Activated CD4-positive, alpha-beta T cell treated with anti-CD3 and anti-CD28 coated beads, Interleukin-2, amount 10 ng/mL, durations not matched to agents 7 days and 5 days (primary cell): Measurements from ENCODE around the gene XPC. TPM values are rescaled to one million over a fixed set of nuclear protein-coding genes. Genes with fewer than 3 reads are reported as not detected.

Experiments used
- CTCF ChIA-PET: fragments of 350-600 bp; sonication (Branson Sonifier 250); formaldehyde crosslinking; loops from one replicate; lab custom pipeline; 2021; ENCODE audit warnings: antibody characterized with exemption; lab: Charles Lee
- POLR2A ChIA-PET: fragments of 350-600 bp; sonication (Branson Sonifier 250); formaldehyde crosslinking; loops from one replicate; lab custom pipeline; 2021; ENCODE audit warnings: antibody characterized with exemption; lab: Charles Lee
- DNase-seq: peaks from one replicate; pipeline ENCODE4 v3.0.0-alpha.2; 2020
- H3K27ac Mint-ChIP-seq: one replicate; pipeline ENCODE4 v1.8.0; 2021; ENCODE audit warnings: mild to moderate bottlenecking, moderate library complexity, mixed read lengths
- H3K27me3 Mint-ChIP-seq: one replicate; pipeline ENCODE4 v1.8.0; 2021; ENCODE audit warnings: mixed read lengths
- H3K36me3 Mint-ChIP-seq: one replicate; pipeline ENCODE4 v1.8.0; 2021; ENCODE audit warnings: low read depth, mixed read lengths
- H3K4me1 Mint-ChIP-seq: one replicate; pipeline ENCODE4 v1.8.0; 2021; ENCODE audit warnings: mixed read lengths
- H3K4me3 Mint-ChIP-seq: one replicate; pipeline ENCODE4 v1.8.0; 2021; ENCODE audit warnings: mild to moderate bottlenecking, moderate library complexity, mixed read lengths
- H3K9me3 Mint-ChIP-seq: one replicate; pipeline ENCODE4 v1.8.0; 2021; ENCODE audit warnings: mixed read lengths
- total RNA-seq, 2 experiments: library from RNA; stranded (reverse); gene quantifications; one replicate each; pipeline ENCODE4 v1.2.3, GENCODE V29; 2021

The XPC gene
- total RNA-seq, 2 experiments from 2014 or later, result 41.1 to 43.0 TPM

GRCh38 chr3:14142567-14143270 is 35.7 kb downstream of the XPC start:
- CTCF ChIA-PET, result interaction anchor here (0.7 to 2.7 kb wide), 4 partner anchors 9 to 246 kb away, joined by 3 to 10 read pairs (median 4); no protein-coding TSS in a partner anchor
- Mint-ChIP-seq H3K27ac (peak overlapping the region; percentile 93), H3K27me3 (no peaks in the 10 kb centered on the region), H3K4me3 (peak overlapping the region; percentile 5), H3K9me3 (no peaks in the 10 kb centered on the region), H3K4me1 (peaks cover 43% of the 10 kb centered on the region), H3K36me3 (peaks cover 43% of the 10 kb centered on the region)
- POLR2A ChIA-PET, result no interaction called here
- DNase-seq, result peak; percentile 71

DNA sequence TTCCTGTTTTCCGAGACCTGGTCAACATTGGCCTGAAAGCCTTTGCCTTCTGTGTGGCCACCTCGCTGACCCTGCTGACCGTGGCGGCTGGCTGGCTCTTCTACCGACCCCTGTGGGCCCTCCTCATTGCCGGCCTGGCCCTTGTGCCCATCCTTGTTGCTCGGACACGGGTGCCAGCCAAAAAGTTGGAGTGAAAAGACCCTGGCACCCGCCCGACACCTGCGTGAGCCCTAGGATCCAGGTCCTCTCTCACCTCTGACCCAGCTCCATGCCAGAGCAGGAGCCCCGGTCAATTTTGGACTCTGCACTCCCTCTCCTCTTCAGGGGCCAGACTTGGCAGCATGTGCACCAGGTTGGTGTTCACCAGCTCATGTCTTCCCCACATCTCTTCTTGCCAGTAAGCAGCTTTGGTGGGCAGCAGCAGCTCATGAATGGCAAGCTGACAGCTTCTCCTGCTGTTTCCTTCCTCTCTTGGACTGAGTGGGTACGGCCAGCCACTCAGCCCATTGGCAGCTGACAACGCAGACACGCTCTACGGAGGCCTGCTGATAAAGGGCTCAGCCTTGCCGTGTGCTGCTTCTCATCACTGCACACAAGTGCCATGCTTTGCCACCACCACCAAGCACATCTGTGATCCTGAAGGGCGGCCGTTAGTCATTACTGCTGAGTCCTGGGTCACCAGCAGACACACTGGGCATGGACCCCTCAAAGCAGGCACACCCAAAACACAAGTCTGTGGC is 36.6 kb downstream of the XPC start:
- DNase-seq, result no peak
- CTCF ChIA-PET, result interaction anchor here (1.1 to 2.7 kb wide), 4 partner anchors 10 to 245 kb away, joined by 3 to 10 read pairs (median 4); no protein-coding TSS in a partner anchor
- POLR2A ChIA-PET, result no interaction called here
- peak overlapping the region; percentile 93 for H3K27ac Mint-ChIP-seq
- peaks cover 39% of the 10 kb centered on the region for H3K36me3 Mint-ChIP-seq
- H3K4me1 Mint-ChIP-seq, result peaks cover 43% of the 10 kb centered on the region
- no peak overlapping the region for H3K4me3 Mint-ChIP-seq
- no peaks in the 10 kb centered on the region for H3K9me3 Mint-ChIP-seq
- H3K27me3 Mint-ChIP-seq, result no peaks in the 10 kb centered on the region

DNA sequence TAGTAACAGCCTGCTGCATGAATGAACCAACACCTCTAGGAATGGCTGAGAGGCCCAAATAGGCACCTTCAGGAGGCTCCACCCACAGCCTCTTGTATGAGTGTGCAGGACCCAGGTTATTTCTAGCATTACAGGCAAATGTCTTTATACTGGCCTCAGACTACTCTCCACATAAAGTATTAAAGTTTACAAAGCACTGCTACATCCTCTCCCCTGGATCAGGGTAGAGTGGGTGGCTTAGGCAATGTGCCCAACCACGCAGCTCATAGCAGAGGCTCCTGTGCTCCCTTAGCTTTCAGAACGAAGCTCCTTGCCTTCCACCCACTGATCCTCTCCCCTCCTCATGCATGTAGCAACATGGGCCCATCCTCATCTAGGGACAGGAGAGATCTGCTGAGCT is 37.3 kb downstream of the XPC start:
- peaks cover 43% of the 10 kb centered on the region for H3K4me1 Mint-ChIP-seq
- no peaks in the 10 kb centered on the region for H3K9me3 Mint-ChIP-seq
- CTCF ChIA-PET, result interaction anchor here (1.1 to 2.7 kb wide), 4 partner anchors 11 to 245 kb away, joined by 3 to 10 read pairs (median 3); no protein-coding TSS in a partner anchor
- peaks cover 38% of the 10 kb centered on the region for H3K36me3 Mint-ChIP-seq
- no peak for DNase-seq
- POLR2A ChIA-PET, result no interaction called here
- no peaks in the 10 kb centered on the region for H3K27me3 Mint-ChIP-seq
- peak overlapping the region; percentile 93 for H3K27ac Mint-ChIP-seq
- H3K4me3 Mint-ChIP-seq, result no peak overlapping the region

DNA sequence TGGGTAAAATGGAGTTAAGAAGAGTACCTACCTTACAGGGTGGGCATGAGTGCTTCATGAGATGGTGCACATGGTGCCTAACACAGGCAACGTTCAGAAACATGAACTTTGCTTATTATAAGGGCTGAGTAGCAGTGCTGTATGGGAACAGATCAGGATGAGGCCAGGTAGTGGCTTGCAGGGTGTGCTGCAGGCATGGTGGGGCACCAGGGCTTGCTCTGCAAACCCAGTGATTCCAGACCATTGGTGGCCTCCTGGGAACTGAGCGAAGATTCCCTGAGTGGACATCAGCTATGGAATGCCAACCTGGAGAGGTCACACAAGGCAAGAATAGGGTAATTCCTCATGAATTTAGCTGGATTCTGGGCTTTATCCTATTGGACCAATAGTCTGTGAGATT is 37.7 kb downstream of the XPC start:
- POLR2A ChIA-PET, result no interaction called here
- peaks cover 39% of the 10 kb centered on the region for H3K36me3 Mint-ChIP-seq
- H3K27me3 Mint-ChIP-seq, result no peaks in the 10 kb centered on the region
- no peak for DNase-seq
- no peak overlapping the region for H3K4me3 Mint-ChIP-seq
- H3K9me3 Mint-ChIP-seq, result no peaks in the 10 kb centered on the region
- peaks cover 42% of the 10 kb centered on the region for H3K4me1 Mint-ChIP-seq
- peak overlapping the region; percentile 78 for H3K27ac Mint-ChIP-seq
- CTCF ChIA-PET, result interaction anchor here (1.1 to 2.7 kb wide), 4 partner anchors 11 to 245 kb away, joined by 3 to 10 read pairs (median 3); no protein-coding TSS in a partner anchor

GRCh38 chr3:14139771-14140170 is 38.6 kb downstream of the XPC start:
- Mint-ChIP-seq H3K27ac (no peak overlapping the region), H3K4me1 (peaks cover 36% of the 10 kb centered on the region), H3K27me3 (no peaks in the 10 kb centered on the region), H3K36me3 (peaks cover 38% of the 10 kb centered on the region), H3K4me3 (no peak overlapping the region), H3K9me3 (no peaks in the 10 kb centered on the region)
- ChIA-PET POLR2A (no interaction called here), CTCF (interaction anchor here (0.5 to 1.5 kb wide), 3 partner anchors 23 to 244 kb away, joined by 3 read pairs; no protein-coding TSS in a partner anchor)
- no peak for DNase-seq

DNA sequence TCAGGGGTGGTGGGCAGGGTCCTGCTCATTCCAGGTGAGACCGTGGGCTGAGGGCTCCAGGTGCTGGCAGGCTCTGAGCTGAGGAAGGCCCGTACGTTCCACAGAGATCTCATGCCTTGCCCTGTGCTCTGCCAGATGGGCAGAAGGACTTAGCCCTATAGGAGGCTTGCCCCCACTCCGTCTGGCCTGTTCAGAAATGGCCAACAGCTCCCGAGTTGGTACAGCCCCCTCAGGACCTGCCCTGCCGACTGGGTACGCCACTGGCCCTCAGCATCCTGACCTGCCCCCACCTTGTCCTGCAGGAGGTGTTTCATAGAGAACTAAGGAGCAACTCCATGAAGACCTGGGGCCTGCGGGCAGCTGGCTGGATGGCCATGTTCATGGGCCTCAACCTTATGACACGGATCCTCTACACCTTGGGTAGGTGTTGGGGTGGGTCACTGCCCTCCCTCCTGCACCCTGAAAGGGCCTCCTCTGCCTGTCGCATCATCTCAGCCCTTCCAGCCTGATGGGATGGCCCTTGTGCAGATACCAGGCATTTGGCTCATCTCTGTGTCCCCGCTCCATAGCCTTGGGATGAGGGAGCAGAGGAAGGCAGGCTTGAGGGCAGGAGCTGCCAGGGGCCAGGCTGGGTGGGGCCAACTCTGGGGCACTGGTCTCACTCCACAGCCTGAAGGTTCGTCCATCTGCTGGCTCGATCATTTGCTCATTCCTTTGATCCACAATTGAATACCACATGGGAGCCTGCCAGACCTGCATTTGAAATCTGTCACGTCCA is 39.3 kb downstream of the XPC start:
- CTCF ChIA-PET, result interaction anchor here (1.0 to 1.1 kb wide), 3 partner anchors 14 to 22 kb away, joined by 3 read pairs; partner anchors contain the start of genes CHCHD4 and TMEM43
- Mint-ChIP-seq H3K4me3 (no peak overlapping the region), H3K9me3 (no peaks in the 10 kb centered on the region), H3K27ac (no peak overlapping the region), H3K27me3 (no peaks in the 10 kb centered on the region), H3K36me3 (peaks cover 41% of the 10 kb centered on the region), H3K4me1 (peaks cover 29% of the 10 kb centered on the region)
- POLR2A ChIA-PET, result no interaction called here
- no peak for DNase-seq

GRCh38 chr3:14138109-14138877 is 40.1 kb downstream of the XPC start:
- CTCF ChIA-PET, result interaction anchor here (1.0 to 1.1 kb wide), 2 partner anchors 13 to 23 kb away, joined by 3 read pairs; partner anchors contain the start of genes CHCHD4 and TMEM43
- Mint-ChIP-seq H3K4me3 (no peak overlapping the region), H3K27ac (no peak overlapping the region), H3K9me3 (no peaks in the 10 kb centered on the region), H3K27me3 (no peaks in the 10 kb centered on the region), H3K36me3 (peaks cover 40% of the 10 kb centered on the region), H3K4me1 (peaks cover 21% of the 10 kb centered on the region)
- no peak for DNase-seq
- POLR2A ChIA-PET, result no interaction called here

DNA sequence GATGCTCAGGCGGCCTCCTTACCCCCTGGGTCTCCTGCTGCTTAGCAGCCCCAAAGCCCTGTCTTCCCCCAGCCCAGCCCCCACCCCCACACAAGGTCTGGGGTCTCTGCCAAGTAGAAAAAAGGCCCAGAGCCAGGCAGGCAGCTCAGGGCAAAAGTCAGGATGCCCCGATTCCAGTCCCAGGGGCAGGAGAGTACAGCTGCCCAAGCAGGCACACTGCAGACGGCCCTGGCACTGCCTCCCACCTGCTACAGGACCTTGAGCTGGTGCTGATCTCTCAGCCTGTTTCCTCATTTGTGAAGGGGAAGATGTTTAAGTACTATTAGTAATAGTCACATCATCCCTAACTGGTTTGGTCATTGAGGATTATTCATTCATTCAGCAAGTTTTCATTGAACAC is 41.0 kb downstream of the XPC start:
- no peak overlapping the region for H3K4me3 Mint-ChIP-seq
- ChIA-PET POLR2A (no interaction called here), CTCF (interaction anchor here (1.1 kb wide), 1 partner anchor 9 kb away, joined by 3 read pairs; no protein-coding TSS in a partner anchor)
- peaks cover 13% of the 10 kb centered on the region for H3K4me1 Mint-ChIP-seq
- no peak overlapping the region for H3K27ac Mint-ChIP-seq
- peaks cover 41% of the 10 kb centered on the region for H3K36me3 Mint-ChIP-seq
- H3K27me3 Mint-ChIP-seq, result no peaks in the 10 kb centered on the region
- no peaks in the 10 kb centered on the region for H3K9me3 Mint-ChIP-seq
- no peak for DNase-seq

DNA sequence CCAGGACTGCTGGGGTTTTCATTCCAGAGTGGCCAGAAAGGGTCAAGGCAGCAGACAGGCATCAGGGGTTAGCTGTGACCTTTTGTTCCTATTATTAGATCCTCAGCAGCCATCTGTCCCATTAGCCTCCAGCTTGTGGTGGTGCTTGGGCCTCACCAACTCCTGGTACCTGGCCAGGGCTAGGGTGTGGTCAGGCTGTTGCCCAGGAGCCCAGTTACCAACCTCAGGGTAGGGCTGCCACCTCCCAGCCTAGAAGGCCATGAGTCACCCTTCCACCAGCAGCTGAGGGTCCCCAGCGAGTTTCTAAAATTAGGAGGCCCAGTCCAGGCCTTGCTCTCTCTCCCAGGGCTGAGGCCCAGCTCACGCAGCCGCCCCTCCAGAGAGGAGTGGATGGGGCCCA is 41.4 kb downstream of the XPC start:
- no peak for DNase-seq
- CTCF ChIA-PET, result interaction anchor here (1.1 kb wide), 1 partner anchor 8 kb away, joined by 3 read pairs; no protein-coding TSS in a partner anchor
- no peak overlapping the region for H3K27ac Mint-ChIP-seq
- no peak overlapping the region for H3K4me3 Mint-ChIP-seq
- peaks cover 8% of the 10 kb centered on the region for H3K4me1 Mint-ChIP-seq
- POLR2A ChIA-PET, result no interaction called here
- no peaks in the 10 kb centered on the region for H3K9me3 Mint-ChIP-seq
- peaks cover 40% of the 10 kb centered on the region for H3K36me3 Mint-ChIP-seq
- no peaks in the 10 kb centered on the region for H3K27me3 Mint-ChIP-seq

GRCh38 chr3:14135581-14135980 is 42.8 kb downstream of the XPC start:
- H3K27me3 Mint-ChIP-seq, result no peaks in the 10 kb centered on the region
- H3K36me3 Mint-ChIP-seq, result peaks cover 46% of the 10 kb centered on the region
- ChIA-PET POLR2A (no interaction called here), CTCF (interaction anchor here (1.8 kb wide), 1 partner anchor 11 kb away, joined by 6 read pairs; the partner anchor contains the start of genes CHCHD4 and TMEM43)
- H3K4me3 Mint-ChIP-seq, result no peak overlapping the region
- no peaks in the 10 kb centered on the region for H3K9me3 Mint-ChIP-seq
- DNase-seq, result no peak
- H3K4me1 Mint-ChIP-seq, result no peaks in the 10 kb centered on the region
- H3K27ac Mint-ChIP-seq, result no peak overlapping the region

- H3K4me1 Mint-ChIP-seq, result no peaks in the 10 kb centered on the region
- H3K27me3 Mint-ChIP-seq, result no peaks in the 10 kb centered on the region
- H3K4me3 Mint-ChIP-seq, result no peak overlapping the region
- no peak overlapping the region for H3K27ac Mint-ChIP-seq
- CTCF ChIA-PET, result interaction anchor here (0.6 to 1.8 kb wide), 3 partner anchors 9 to 1848 kb away, joined by 3 to 6 read pairs (median 3); partner anchors contain the start of genes CHCHD4 and TMEM43
- H3K36me3 Mint-ChIP-seq, result peaks cover 52% of the 10 kb centered on the region
- no peak for DNase-seq
- no peaks in the 10 kb centered on the region for H3K9me3 Mint-ChIP-seq
- POLR2A ChIA-PET, result no interaction called here
Observed at GRCh38 chr3:14134291-14134690, 44.1 kb downstream of the XPC start.
